Transverse colon (tissue), 4 donors: ENCODE results near the gene SLC7A10. TPM values are rescaled to one million over a fixed set of nuclear protein-coding genes. Genes with fewer than 3 reads are reported as not detected.

Source experiments
- DNase-seq: peaks from one replicate; pipeline ENCODE4 v3.0.0-alpha.2; 2019
- H3K27ac ChIP-seq, 4 donors: fragments of 200-600 bp; sonication (generic); 2 replicates each; pipeline ENCODE4 v1.5.1; 2016 to 2018; ENCODE audit warnings: inconsistent platforms in 4 of 4
- H3K27me3 ChIP-seq: fragments of 200-600 bp; sonication (generic); 2 replicates; pipeline ENCODE4 v1.5.1; 2017; ENCODE audit warnings: inconsistent platforms
- H3K36me3 ChIP-seq, 4 donors: fragments of 200-600 bp; sonication (generic); 2 replicates each; pipeline ENCODE4 v1.5.1; 2017 to 2019; ENCODE audit warnings: inconsistent platforms in 4 of 4
- H3K4me1 ChIP-seq, 4 donors: fragments of 200-600 bp; sonication (generic); 2 replicates each; pipeline ENCODE4 v1.5.1; 2017 to 2020; ENCODE audit warnings: inconsistent platforms in 4 of 4
- H3K4me3 ChIP-seq, 4 donors: fragments of 200-600 bp; sonication (generic); 1 replicate in 1 of 4; 2 replicates in 3 of 4; pipeline versions ENCODE4 v1.5.1 to v1.6.1; 2017 to 2019; ENCODE audit warnings: inconsistent platforms in 4 of 4
- H3K9me3 ChIP-seq, 2 donors: fragments of 200-600 bp; sonication (generic); 2 replicates each; pipeline ENCODE4 v1.5.1; 2017 to 2019; ENCODE audit warnings: inconsistent platforms in 2 of 2
- EP300 ChIP-seq: sonication (generic); formaldehyde crosslinking; IDR thresholded peaks from one replicate; pipeline ENCODE4 v1.6.1; 2017; ENCODE audit warnings: antibody characterized with exemption, low read depth
- POLR2A ChIP-seq: fragments of 450-650 bp; IDR thresholded peaks from one replicate; pipeline ENCODE4 v1.6.1; 2016; ENCODE audit warnings: antibody characterized with exemption, mild to moderate bottlenecking, moderate library complexity
- POLR2AphosphoS5 ChIP-seq, 3 donors: sonication (generic); formaldehyde crosslinking; IDR thresholded peaks; one replicate each; pipeline ENCODE4 v1.6.1; 2016; ENCODE audit warnings: antibody characterized with exemption in 3 of 3
- WGBS, 2 donors: methylation state at CpG; one replicate each; pipeline ENCODE4 v1.1.5; 2018; ENCODE audit warnings: low coverage in 1 of 2; 5-methylcytosine and 5-hydroxymethylcytosine counted together
- in situ Hi-C, 4 donors: fragments of 200-750 bp; cut with MboI; loops; one replicate each; pipeline versions ENCODE4 v1.15.0 to v1.15.1; 2017; ENCODE audit warnings: low sequenced_read_pairs in 3 of 4, low pct_ligation_motif_present in 1 of 4, low pct_unique_long_range_greater_than_20kb in 1 of 4
- intact Hi-C: fragments of 100-400 bp; cut with DNase I; formaldehyde crosslinking; loops from one replicate; pipeline ENCODE4 v1.15.1; 2023; ENCODE audit warnings: low total_unique reads
- total RNA-seq, 4 donors: library from RNA; depleted of rRNA; stranded (reverse); fragments of >200 nt; gene quantifications; one replicate each; pipeline ENCODE4 v1.1.0, GENCODE V29; 2016
- TF ChIP-seq, protein P1 (sequence below), 5 experiments: fragments of 200-600 bp in 3 of 5; fragments of 450-650 bp in 2 of 5; sonication (generic) in 3 of 5; IDR thresholded peaks; 1 replicate in 2 of 5; 2 replicates in 3 of 5; pipeline ENCODE4 v1.5.1; 2016 to 2017; ENCODE audit warnings: antibody characterized with exemption in 5 of 5, inconsistent platforms in 3 of 5, mild to moderate bottlenecking in 2 of 5, moderate library complexity in 1 of 5

The SLC7A10 gene
- total RNA-seq, 4 donors from 2014 or later: 0.48 TPM; not detected in 3

GRCh38 chr19:33227870-33228599 is 2.4 kb upstream of the SLC7A10 start:
- H3K27ac ChIP-seq: no peak overlapping the region
- peaks cover 58% of the 10 kb centered on the region for H3K27me3 ChIP-seq
- in situ Hi-C loops (loop anchor here in 1 of 4 donors (25.0 kb wide), 1 partner anchor 534 kb away; no protein-coding TSS in a partner anchor), intact Hi-C loops (no loop called here)
- no peak for DNase-seq
- no peak overlapping the region for H3K4me3 ChIP-seq
- peaks cover 9 to 17% of the 10 kb centered on the region in 2 donors for H3K9me3 ChIP-seq
- 87 to 98% methylated on average over 1 of the region's 1 CpG for WGBS, 2 donors
- peaks cover 0 to 22% (median 18%) of the 10 kb centered on the region in 4 donors for H3K4me1 ChIP-seq
- TF ChIP-seq, protein P1, sequence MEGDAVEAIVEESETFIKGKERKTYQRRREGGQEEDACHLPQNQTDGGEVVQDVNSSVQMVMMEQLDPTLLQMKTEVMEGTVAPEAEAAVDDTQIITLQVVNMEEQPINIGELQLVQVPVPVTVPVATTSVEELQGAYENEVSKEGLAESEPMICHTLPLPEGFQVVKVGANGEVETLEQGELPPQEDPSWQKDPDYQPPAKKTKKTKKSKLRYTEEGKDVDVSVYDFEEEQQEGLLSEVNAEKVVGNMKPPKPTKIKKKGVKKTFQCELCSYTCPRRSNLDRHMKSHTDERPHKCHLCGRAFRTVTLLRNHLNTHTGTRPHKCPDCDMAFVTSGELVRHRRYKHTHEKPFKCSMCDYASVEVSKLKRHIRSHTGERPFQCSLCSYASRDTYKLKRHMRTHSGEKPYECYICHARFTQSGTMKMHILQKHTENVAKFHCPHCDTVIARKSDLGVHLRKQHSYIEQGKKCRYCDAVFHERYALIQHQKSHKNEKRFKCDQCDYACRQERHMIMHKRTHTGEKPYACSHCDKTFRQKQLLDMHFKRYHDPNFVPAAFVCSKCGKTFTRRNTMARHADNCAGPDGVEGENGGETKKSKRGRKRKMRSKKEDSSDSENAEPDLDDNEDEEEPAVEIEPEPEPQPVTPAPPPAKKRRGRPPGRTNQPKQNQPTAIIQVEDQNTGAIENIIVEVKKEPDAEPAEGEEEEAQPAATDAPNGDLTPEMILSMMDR (IDR thresholded peaks at IDR 0.05): no peak
- TF ChIP-seq POLR2AphosphoS5 (IDR thresholded peaks at IDR 0.05) (no peak), POLR2A (no peak), EP300 (no peak)
- H3K36me3 ChIP-seq: no peaks in the 10 kb centered on the region

GRCh38 chr19:33227242-33227650 is 1.6 kb upstream of the SLC7A10 start:
- peaks cover 65% of the 10 kb centered on the region for H3K27me3 ChIP-seq
- no peak overlapping the region for H3K27ac ChIP-seq
- in situ Hi-C loops (loop anchor here in 1 of 4 donors (25.0 kb wide), 1 partner anchor 535 kb away; no protein-coding TSS in a partner anchor), intact Hi-C loops (no loop called here)
- DNase-seq: no peak
- peaks cover 0 to 22% (median 18%) of the 10 kb centered on the region in 4 donors for H3K4me1 ChIP-seq
- TF ChIP-seq POLR2A (no peak), EP300 (no peak), POLR2AphosphoS5 (IDR thresholded peaks at IDR 0.05) (no peak)
- TF ChIP-seq, protein P1 (IDR thresholded peaks at IDR 0.05): no peak
- 47% methylated on average over 10 of the region's 18 CpGs; no CpG with 5 or more reads in 1 of the 2 donors for whole genome bisulfite sequencing, 2 donors
- H3K9me3 ChIP-seq: peaks cover 9 to 17% of the 10 kb centered on the region in 2 donors
- H3K4me3 ChIP-seq: peak overlapping the region in 2 of 4 donors; percentile 33 to 43
- no peaks in the 10 kb centered on the region for H3K36me3 ChIP-seq

DNA sequence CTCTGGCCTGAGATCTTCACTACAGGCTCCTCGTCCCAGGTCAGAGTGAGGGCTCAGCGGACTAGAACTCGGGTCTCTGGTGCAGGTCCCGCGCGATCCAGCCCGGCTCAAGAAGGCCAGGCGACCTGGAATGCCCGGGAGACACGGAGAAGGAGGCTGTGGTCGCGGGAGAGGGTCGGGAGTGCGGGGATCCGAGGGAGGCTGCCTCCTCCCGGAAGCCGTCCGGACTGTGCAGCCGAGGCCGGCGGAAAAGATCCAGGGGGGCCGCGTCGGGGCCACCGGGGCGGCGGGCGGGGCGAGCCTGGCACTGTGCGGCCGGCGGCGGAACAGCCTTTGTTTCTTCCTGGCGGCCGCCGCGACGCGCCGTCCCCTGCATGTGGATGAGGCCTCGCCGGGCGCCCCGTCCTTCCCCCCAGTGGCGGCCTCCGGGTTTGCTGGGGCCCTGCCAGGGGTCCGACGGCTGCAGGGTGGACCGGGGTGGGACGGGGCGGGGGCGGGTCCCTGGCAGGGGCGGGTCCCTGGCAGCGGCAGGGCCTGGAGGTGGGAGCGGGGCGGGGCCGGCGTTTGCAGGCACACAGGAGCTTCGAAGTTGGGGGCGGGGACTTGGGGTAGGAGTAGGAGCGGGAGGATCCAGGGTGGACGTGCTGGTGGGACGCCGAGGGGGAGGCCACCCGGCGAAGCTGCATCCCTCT is 1.0 kb upstream of the SLC7A10 start:
- Histone ChIP-seq H3K4me1 (peaks cover 0 to 22% (median 18%) of the 10 kb centered on the region in 4 donors), H3K36me3 (no peaks in the 10 kb centered on the region), H3K9me3 (peaks cover 9 to 17% of the 10 kb centered on the region in 2 donors), H3K4me3 (peak overlapping the region in 2 of 4 donors; percentile 33 to 43), H3K27me3 (peaks cover 69% of the 10 kb centered on the region), H3K27ac (no peak overlapping the region)
- TF ChIP-seq POLR2A: no peak
- TF ChIP-seq POLR2AphosphoS5 (IDR thresholded peaks at IDR 0.05): no peak
- TF ChIP-seq EP300: no peak
- TF ChIP-seq, protein P1 (IDR thresholded peaks at IDR 0.05): no peak
- WGBS, 2 donors: 2% methylated on average over 18 of the region's 66 CpGs; no CpG with 5 or more reads in 1 of the 2 donors
- in situ Hi-C loops: loop anchor here in 1 of 4 donors (25.0 kb wide), 1 partner anchor 536 kb away; no protein-coding TSS in a partner anchor
- intact Hi-C loops: no loop called here
- peak; percentile 29 for DNase-seq
